Esophagus muscularis mucosa (tissue), 4 donors: Measurements from ENCODE around the gene ASB13. TPM values are rescaled to one million over a fixed set of nuclear protein-coding genes. Genes with fewer than 3 reads are reported as not detected.

Experiments used
- DNase-seq: peaks from one replicate; pipeline ENCODE4 v3.0.0-alpha.2; 2017; ENCODE audit errors: extremely low spot score
- H3K27ac ChIP-seq, 4 donors: fragments of 200-600 bp; sonication (generic); replicated peaks in 1 of 4; 1 replicate in 3 of 4; 2 replicates in 1 of 4; pipeline ENCODE4 v1.5.1; 2016 to 2019; ENCODE audit warnings: mild to moderate bottlenecking in 1 of 4
- H3K27me3 ChIP-seq, 4 donors: fragments of 200-600 bp; sonication (generic); one replicate each; pipeline versions ENCODE4 v1.5.1 to v1.6.0; 2016 to 2019
- H3K36me3 ChIP-seq, 4 donors: fragments of 200-600 bp; sonication (generic); one replicate each; pipeline ENCODE4 v1.5.1; 2016 to 2019
- H3K4me1 ChIP-seq, 4 donors: fragments of 200-600 bp; sonication (generic); one replicate each; pipeline ENCODE4 v1.5.1; 2016 to 2019
- H3K4me3 ChIP-seq, 4 donors: fragments of 200-600 bp; sonication (generic); 1 replicate in 2 of 4; 2 replicates in 2 of 4; pipeline ENCODE4 v1.5.1; 2016 to 2019; ENCODE audit warnings: mild to moderate bottlenecking in 4 of 4, moderate library complexity in 1 of 4
- H3K9me3 ChIP-seq, 4 donors: fragments of 200-600 bp; sonication (generic); 1 replicate in 3 of 4; 2 replicates in 1 of 4; pipeline ENCODE4 v1.5.1; 2016 to 2019
- EP300 ChIP-seq: sonication (generic); formaldehyde crosslinking; IDR thresholded peaks from one replicate; pipeline ENCODE4 v1.6.1; 2017; ENCODE audit warnings: antibody characterized with exemption
- POLR2A ChIP-seq: fragments of 450-650 bp; IDR thresholded peaks from one replicate; pipeline ENCODE4 v1.6.1; 2017; ENCODE audit warnings: antibody characterized with exemption, moderate library complexity, mild to moderate bottlenecking, low read depth
- POLR2AphosphoS5 ChIP-seq, 2 donors: sonication (generic); formaldehyde crosslinking; IDR thresholded peaks; one replicate each; pipeline ENCODE4 v1.6.1; 2017; ENCODE audit warnings: antibody characterized with exemption in 2 of 2
- WGBS: methylation state at CpG from one replicate; pipeline ENCODE4 v1.1.5; 2018; 5-methylcytosine and 5-hydroxymethylcytosine counted together
- intact Hi-C: fragments of 100-400 bp; cut with DNase I; formaldehyde crosslinking; loops from one replicate; pipeline ENCODE4 v1.15.1; 2023
- total RNA-seq, 4 donors: library from RNA; depleted of rRNA; stranded (reverse); fragments of >200 nt; gene quantifications; one replicate each; pipeline versions ENCODE4 v1.1.0 to v1.2.1, GENCODE V29; 2016
- TF ChIP-seq, protein P1 (sequence below), 3 experiments: fragments of 200-600 bp in 2 of 3; fragments of 450-650 bp in 1 of 3; sonication (generic) in 2 of 3; IDR thresholded peaks; one replicate each; pipeline ENCODE4 v1.5.1; 2017 to 2019; ENCODE audit warnings: antibody characterized with exemption in 3 of 3, mild to moderate bottlenecking in 2 of 3, moderate library complexity in 1 of 3

ASB13 gene
- total RNA-seq, 4 donors from 2014 or later, result 15.4 to 24.0 (median 17.4) TPM

GRCh38 chr10:5663692-5664427 is 2.5 kb downstream of the ASB13 start:
- 78% methylated on average over 12 of the region's 12 CpGs for WGBS
- DNase-seq, result no peak
- Histone ChIP-seq H3K4me3 (peak overlapping the region in 2 of 4 donors; percentile 6 to 9), H3K9me3 (no peaks in the 10 kb centered on the region), H3K27me3 (no peaks in the 10 kb centered on the region), H3K36me3 (no peaks in the 10 kb centered on the region), H3K27ac (no peak overlapping the region), H3K4me1 (peaks cover 10 to 55% (median 45%) of the 10 kb centered on the region in 4 donors)
- intact Hi-C loops, result no loop called here
- TF ChIP-seq POLR2AphosphoS5 (IDR thresholded peaks at IDR 0.05) (no peak), POLR2A (no peak), EP300 (no peak)
- TF ChIP-seq, protein P1, sequence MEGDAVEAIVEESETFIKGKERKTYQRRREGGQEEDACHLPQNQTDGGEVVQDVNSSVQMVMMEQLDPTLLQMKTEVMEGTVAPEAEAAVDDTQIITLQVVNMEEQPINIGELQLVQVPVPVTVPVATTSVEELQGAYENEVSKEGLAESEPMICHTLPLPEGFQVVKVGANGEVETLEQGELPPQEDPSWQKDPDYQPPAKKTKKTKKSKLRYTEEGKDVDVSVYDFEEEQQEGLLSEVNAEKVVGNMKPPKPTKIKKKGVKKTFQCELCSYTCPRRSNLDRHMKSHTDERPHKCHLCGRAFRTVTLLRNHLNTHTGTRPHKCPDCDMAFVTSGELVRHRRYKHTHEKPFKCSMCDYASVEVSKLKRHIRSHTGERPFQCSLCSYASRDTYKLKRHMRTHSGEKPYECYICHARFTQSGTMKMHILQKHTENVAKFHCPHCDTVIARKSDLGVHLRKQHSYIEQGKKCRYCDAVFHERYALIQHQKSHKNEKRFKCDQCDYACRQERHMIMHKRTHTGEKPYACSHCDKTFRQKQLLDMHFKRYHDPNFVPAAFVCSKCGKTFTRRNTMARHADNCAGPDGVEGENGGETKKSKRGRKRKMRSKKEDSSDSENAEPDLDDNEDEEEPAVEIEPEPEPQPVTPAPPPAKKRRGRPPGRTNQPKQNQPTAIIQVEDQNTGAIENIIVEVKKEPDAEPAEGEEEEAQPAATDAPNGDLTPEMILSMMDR (IDR thresholded peaks at IDR 0.05), result no peak

DNA sequence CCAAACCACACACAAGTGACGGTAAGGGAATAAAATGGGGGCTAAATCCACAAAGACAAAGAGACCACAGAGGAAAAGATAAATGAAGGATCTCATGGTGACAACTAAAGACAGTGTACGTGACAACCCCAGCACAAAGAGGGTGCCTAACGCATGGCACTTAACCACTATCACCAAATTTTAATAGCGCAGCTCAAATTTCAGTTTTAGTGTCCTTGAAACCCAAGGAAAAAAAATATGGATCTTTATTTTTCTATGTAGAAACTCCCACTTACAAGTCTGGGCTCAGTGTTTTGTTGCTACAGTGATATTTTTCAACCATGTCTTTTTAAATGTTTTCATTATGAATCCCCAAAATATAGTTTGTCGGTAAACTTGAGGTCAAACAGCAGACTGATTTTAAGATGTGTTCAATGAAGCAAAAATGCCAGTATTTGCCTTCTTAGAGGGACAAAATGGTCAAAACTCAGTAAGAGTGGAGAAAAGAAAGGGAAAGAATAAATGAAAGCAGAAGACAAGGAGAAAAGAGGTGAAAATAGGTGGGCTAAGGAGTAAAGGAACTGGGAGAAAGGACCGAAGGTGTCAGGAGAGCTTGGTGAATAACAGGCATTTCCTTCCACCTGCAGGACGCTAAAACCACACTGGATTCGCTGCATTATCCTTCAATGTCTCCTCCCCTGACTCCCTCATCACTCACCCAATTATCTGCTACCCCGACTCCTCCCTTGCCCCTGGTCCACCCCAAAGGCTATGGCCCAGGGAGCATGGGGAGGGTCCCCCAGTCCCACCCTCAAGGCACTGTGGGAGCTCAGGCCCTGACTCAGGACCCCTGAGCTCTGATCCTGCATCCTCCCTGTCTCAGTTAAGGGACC is 3.5 kb downstream of the ASB13 start:
- no peak for TF ChIP-seq EP300
- Histone ChIP-seq H3K27ac (no peak overlapping the region), H3K4me3 (no peak overlapping the region), H3K36me3 (peaks cover 0 to 2% (median 0%) of the 10 kb centered on the region in 4 donors), H3K9me3 (no peaks in the 10 kb centered on the region), H3K4me1 (peaks cover 10 to 55% (median 45%) of the 10 kb centered on the region in 4 donors), H3K27me3 (no peaks in the 10 kb centered on the region)
- intact Hi-C loops, result no loop called here
- no peak for DNase-seq
- 89% methylated on average over 9 of the region's 9 CpGs for WGBS

DNA sequence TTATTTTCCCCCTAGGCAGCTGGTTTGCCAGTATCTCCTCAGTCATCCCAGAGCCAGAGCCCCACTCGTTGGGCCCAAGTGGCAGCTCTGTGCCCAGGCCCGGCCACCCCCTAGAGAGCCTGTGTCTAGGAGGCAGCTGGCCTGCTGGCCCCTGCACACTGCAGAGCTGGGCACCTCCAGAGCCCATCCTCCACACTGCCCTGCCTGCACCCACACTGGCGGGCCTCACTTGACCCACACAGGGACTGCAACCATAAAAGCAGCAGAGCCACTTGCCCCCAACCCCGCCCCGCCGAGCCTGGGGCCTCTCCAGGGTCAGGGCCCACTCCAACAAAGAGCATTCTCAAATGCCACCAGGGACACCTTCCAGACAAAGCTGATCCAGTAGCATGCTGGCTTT is 5.4 kb downstream of the ASB13 start:
- Histone ChIP-seq H3K9me3 (no peaks in the 10 kb centered on the region), H3K27me3 (no peaks in the 10 kb centered on the region), H3K4me1 (peaks cover 5 to 43% (median 36%) of the 10 kb centered on the region in 4 donors), H3K4me3 (no peak overlapping the region), H3K27ac (no peak overlapping the region), H3K36me3 (peaks cover 0 to 3% (median 0%) of the 10 kb centered on the region in 4 donors)
- WGBS, result 89% methylated on average over 6 of the region's 6 CpGs
- DNase-seq, result no peak
- TF ChIP-seq POLR2AphosphoS5 (IDR thresholded peaks at IDR 0.05) (no peak), POLR2A (no peak), EP300 (no peak)
- TF ChIP-seq, protein P1 (IDR thresholded peaks at IDR 0.05), result no peak
- intact Hi-C loops, result no loop called here

DNA sequence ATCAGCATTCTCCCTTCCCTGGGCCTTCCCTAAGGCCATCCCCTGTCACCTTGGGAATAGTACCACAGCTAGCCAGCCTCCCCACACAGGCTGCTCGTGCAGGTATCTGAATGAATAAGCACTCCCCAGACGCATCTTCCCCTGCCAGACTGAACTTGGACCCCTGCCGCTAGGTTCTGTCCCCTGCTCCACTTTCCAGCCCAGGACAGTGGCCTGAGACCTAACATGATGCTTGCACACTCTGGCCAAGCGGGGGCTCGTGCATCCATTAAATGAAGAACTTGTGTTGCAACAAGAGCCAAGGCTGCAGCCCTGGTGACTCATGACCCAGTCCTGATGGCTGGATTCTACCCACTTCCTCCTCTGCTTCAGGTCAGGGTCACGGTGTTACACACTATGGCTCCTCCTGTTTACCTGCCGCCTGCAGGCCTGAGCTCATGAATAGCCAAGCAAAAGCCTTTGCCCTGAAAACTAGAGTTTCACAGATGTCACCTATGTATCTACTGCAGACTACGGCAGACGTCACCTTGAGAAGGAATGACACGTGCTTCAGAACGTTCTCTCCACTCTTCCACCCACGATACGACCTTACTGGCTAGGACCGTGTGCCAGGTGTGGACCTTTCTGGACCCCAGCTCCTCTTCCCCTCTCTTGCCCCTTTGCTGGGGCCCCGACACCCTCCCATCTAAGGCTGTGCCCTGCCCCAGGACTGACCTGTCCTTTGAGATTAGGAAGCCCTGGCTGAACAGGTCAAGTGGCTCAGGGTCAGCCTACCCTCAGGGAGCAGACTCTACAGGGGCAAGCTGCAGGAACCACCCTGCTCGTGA is 6.5 kb downstream of the ASB13 start:
- DNase-seq, result no peak
- H3K36me3 ChIP-seq, result peaks cover 0 to 3% (median 0%) of the 10 kb centered on the region in 4 donors
- no peaks in the 10 kb centered on the region for H3K27me3 ChIP-seq
- 63% methylated on average over 15 of the region's 16 CpGs for WGBS
- H3K9me3 ChIP-seq, result no peaks in the 10 kb centered on the region
- TF ChIP-seq EP300 (no peak), POLR2AphosphoS5 (IDR thresholded peaks at IDR 0.05) (no peak), POLR2A (no peak)
- TF ChIP-seq, protein P1 (IDR thresholded peaks at IDR 0.05), result no peak
- no peak overlapping the region for H3K27ac ChIP-seq
- no peak overlapping the region for H3K4me3 ChIP-seq
- intact Hi-C loops, result no loop called here
- peaks cover 5 to 34% (median 26%) of the 10 kb centered on the region in 4 donors for H3K4me1 ChIP-seq
